ENCODE measurements around the gene RREB1.

RREB1 gene

GRCh38 chr6:7256785-7257184 lies 149.0 kb downstream of the RREB1 start:
- no peak for TF ChIP-seq CTCF (IDR thresholded peaks at IDR 0.05)
- no peak overlapping the region for H3K4me3 ChIP-seq
- no peak overlapping the region for H3K27ac ChIP-seq
- no peak for DNase-seq (ENCODE audit: low spot score)

- no peak for TF ChIP-seq CTCF (IDR thresholded peaks at IDR 0.05)
- no peak for DNase-seq (ENCODE audit: low spot score)
- no peak overlapping the region for H3K27ac ChIP-seq
Observed at GRCh38 chr6:7257521-7258230, 149.9 kb downstream of the RREB1 start.

GRCh38 chr6:7258231-7258763 lies 150.5 kb downstream of the RREB1 start:
- TF ChIP-seq CTCF (IDR thresholded peaks at IDR 0.05) = no peak
- no peak overlapping the region for H3K4me3 ChIP-seq
- no peak overlapping the region for H3K27ac ChIP-seq
- DNase-seq (ENCODE audit: low spot score) = no peak

More at GRCh38 chr6:7257521-7258230, 149.9 kb downstream of the RREB1 start:
- H3K4me3 ChIP-seq = no peak overlapping the region

- peak overlapping the region; percentile 83 for H3K4me3 ChIP-seq
- no peak for DNase-seq (ENCODE audit: low spot score)
Observed at GRCh38 chr6:7260291-7261031, 152.7 kb downstream of the RREB1 start.

GRCh38 chr6:7261032-7261841 lies 153.5 kb downstream of the RREB1 start:
- peak; percentile 88 for DNase-seq (ENCODE audit: low spot score)
- no peak for TF ChIP-seq CTCF (IDR thresholded peaks at IDR 0.05)
- peak overlapping the region; percentile 83 for H3K4me3 ChIP-seq
- peak overlapping the region; percentile 1 to 81 for H3K27ac ChIP-seq

More at GRCh38 chr6:7260291-7261031, 152.7 kb downstream of the RREB1 start:
- peak overlapping the region; percentile 1 to 81 for H3K27ac ChIP-seq
- TF ChIP-seq CTCF (IDR thresholded peaks at IDR 0.05) = no peak

GRCh38 chr6:7261852-7262461 lies 154.2 kb downstream of the RREB1 start:
- no peak for TF ChIP-seq CTCF (IDR thresholded peaks at IDR 0.05)
- H3K4me3 ChIP-seq = peak overlapping the region; percentile 83
- DNase-seq (ENCODE audit: low spot score) = no peak
- peak overlapping the region in 1 of 2 donors; percentile 81 for H3K27ac ChIP-seq
